Lung (tissue), 12 donors: ENCODE results near the gene SUN1. TPM values are rescaled to one million over a fixed set of nuclear protein-coding genes. Genes with fewer than 3 reads are reported as not detected.

Source experiments
- ATAC-seq: fragments of 200-7000 bp; cut with Tn5 transposase; one replicate; pipeline ENCODE4 v1.9.1; 2020; ENCODE audit warnings: moderate number of reproducible peaks; ENCODE audit not compliant: insufficient read depth, low FRiP score
- DNase-seq, 3 donors: peaks; one replicate each; pipeline ENCODE4 v3.0.0-alpha.2; 2013 to 2017
- H3K27ac ChIP-seq, 2 donors: one replicate each; pipeline ENCODE4 v1.5.1; 2013; ENCODE audit warnings: mild to moderate bottlenecking in 2 of 2, moderate library complexity in 2 of 2, control low read depth in 1 of 2, inconsistent platforms in 1 of 2, low read depth in 1 of 2, low read length in 1 of 2
- H3K27me3 ChIP-seq, 3 donors: one replicate each; pipeline ENCODE4 v1.5.1; 2013; ENCODE audit warnings: low read length in 2 of 3; ENCODE audit not compliant: control insufficient read depth in 3 of 3, insufficient read depth in 3 of 3
- H3K36me3 ChIP-seq, 4 donors: one replicate each; pipeline ENCODE4 v1.5.1; 2013; ENCODE audit warnings: low read length in 4 of 4, mild to moderate bottlenecking in 1 of 4, moderate library complexity in 1 of 4; ENCODE audit not compliant: control insufficient read depth in 4 of 4, insufficient read depth in 4 of 4
- H3K4me1 ChIP-seq, 5 donors: one replicate each; pipeline ENCODE4 v1.5.1; 2013; ENCODE audit warnings: low read length in 5 of 5, mild to moderate bottlenecking in 2 of 5, moderate library complexity in 1 of 5; ENCODE audit not compliant: control insufficient read depth in 5 of 5, insufficient read depth in 5 of 5
- H3K4me3 ChIP-seq: one replicate; pipeline ENCODE4 v1.5.1; 2013; ENCODE audit warnings: mild to moderate bottlenecking, control low read depth, moderate library complexity
- H3K9ac ChIP-seq, 2 donors: one replicate each; pipeline ENCODE4 v1.5.1; 2013; ENCODE audit warnings: low read length in 2 of 2, control low read depth in 1 of 2; ENCODE audit not compliant: insufficient read depth in 1 of 2
- H3K9me3 ChIP-seq, 4 donors: one replicate each; pipeline ENCODE4 v1.5.1; 2013; ENCODE audit warnings: low read length in 3 of 4, mild to moderate bottlenecking in 1 of 4, moderate library complexity in 1 of 4; ENCODE audit not compliant: control insufficient read depth in 4 of 4, insufficient read depth in 3 of 4
- CTCF ChIP-seq: IDR thresholded peaks from 2 replicates; pipeline ENCODE4 v1.5.1; 2012; ENCODE audit warnings: mild to moderate bottlenecking; ENCODE audit errors: control extremely low read depth, extremely low read depth
- WGBS, 2 donors: extraction: QIAGEN DNeasy Blood & Tissue Kit; methylation state at CpG; one replicate each; pipeline ENCODE4 v1.1.7; 2013; 5-methylcytosine and 5-hydroxymethylcytosine counted together
- polyA plus RNA-seq, 2 donors: library from polyadenylated mRNA; stranded (reverse); fragments of 200-250 nt; gene quantifications; one replicate each; pipeline ENCODE4 v1.2.1, GENCODE V29; 2013
- total RNA-seq, 2 donors: library from RNA; depleted of rRNA in 1 of 2; stranded (reverse); fragments of >200 nt in 1 of 2; gene quantifications; one replicate each; pipeline ENCODE4 v1.2.1, GENCODE V29; 2014 to 2021
- donor health status: control.
- donor health status: control.
- donor health status: Bipolar disorder and iron deficiency.
- donor health status: healthy.
- donor health status: DM: yes; HTN: yes; CAD: no.

The SUN1 gene
- total and polyA plus RNA-seq, 4 donors = 69.6 to 349 (median 104) TPM

GRCh38 chr7:824664-825063, 7.6 kb upstream of the SUN1 start:
- 75 to 76% methylated on average over 11 of the region's 11 CpGs for WGBS, 2 donors
- Histone ChIP-seq H3K27me3 (no peaks in the 10 kb centered on the region), H3K4me1 (peaks cover 6 to 23% (median 12%) of the 10 kb centered on the region in 5 donors), H3K36me3 (peaks cover 0 to 7% (median 0%) of the 10 kb centered on the region in 4 donors), H3K9ac (no peak overlapping the region), H3K9me3 (no peaks in the 10 kb centered on the region), H3K27ac (no peak overlapping the region), H3K4me3 (no peak overlapping the region)
- ATAC-seq = no peak
- TF ChIP-seq CTCF = no peak
- DNase-seq = no peak

GRCh38 chr7:825386-825785, 6.9 kb upstream of the SUN1 start:
- Histone ChIP-seq H3K27ac (peak overlapping the region in 1 of 2 donors; percentile 30), H3K4me3 (no peak overlapping the region), H3K27me3 (no peaks in the 10 kb centered on the region), H3K36me3 (peaks cover 0 to 7% (median 0%) of the 10 kb centered on the region in 4 donors), H3K9me3 (no peaks in the 10 kb centered on the region), H3K9ac (peak overlapping the region in 1 of 2 donors; percentile 49), H3K4me1 (peaks cover 6 to 26% (median 12%) of the 10 kb centered on the region in 5 donors)
- 74 to 76% methylated on average over 6 of the region's 6 CpGs for WGBS, 2 donors
- no peak for TF ChIP-seq CTCF
- no peak for ATAC-seq
- DNase-seq = peak in 2 of 3 donors; percentile 39 to 59

- H3K27me3 ChIP-seq = no peaks in the 10 kb centered on the region
- H3K27ac ChIP-seq = peak overlapping the region; percentile 1 to 81
- no peaks in the 10 kb centered on the region for H3K9me3 ChIP-seq
- TF ChIP-seq CTCF = no peak
- peaks cover 6 to 33% (median 14%) of the 10 kb centered on the region in 5 donors for H3K4me1 ChIP-seq
- DNase-seq (no peak), ATAC-seq (no peak)
- H3K36me3 ChIP-seq = peaks cover 0 to 7% (median 0%) of the 10 kb centered on the region in 4 donors
- H3K4me3 ChIP-seq = no peak overlapping the region
- WGBS, 2 donors = 75 to 81% methylated on average over 29 of the region's 29 CpGs
- peak overlapping the region in 1 of 2 donors; percentile 49 for H3K9ac ChIP-seq
Measured at GRCh38 chr7:826230-826917, 5.9 kb upstream of the SUN1 start.
